GM13977 (cell line): ENCODE data around the gene MTHFD1L.

Experiments used
- DNase-seq: peaks from one replicate; pipeline ENCODE4 v3.0.0; 2012; ENCODE audit warnings: low spot score
- CTCF ChIP-seq: IDR thresholded peaks from 2 replicates; pipeline ENCODE4 v1.5.1; 2012; ENCODE audit warnings: mild to moderate bottlenecking, control low read depth; ENCODE audit not compliant: insufficient read depth; ENCODE audit errors: extremely low read depth, missing control alignments
- in situ Hi-C: fragments of 300-500 bp; cut with MboI; formaldehyde crosslinking; loops from one replicate; pipeline ENCODE4 v1.12.0; 2022; ENCODE audit warnings: low sequenced_read_pairs, low pct_unique_long_range_greater_than_20kb, mixed read lengths, inconsistent platforms; ENCODE audit not compliant: unreplicated experiment

The MTHFD1L gene

GRCh38 chr6:150907383-150907782 lies 41.9 kb downstream of the MTHFD1L start:
- in situ Hi-C loops, result loop anchor here (10.0 kb wide), 1 partner anchor 427 kb away; no protein-coding TSS in a partner anchor
- no peak for DNase-seq
- TF ChIP-seq CTCF, result no peak

GRCh38 chr6:150908901-150909300 lies 43.4 kb downstream of the MTHFD1L start:
- in situ Hi-C loops, result loop anchor here (10.0 kb wide), 1 partner anchor 426 kb away; no protein-coding TSS in a partner anchor
- no peak for DNase-seq
- no peak for TF ChIP-seq CTCF

- DNase-seq, result no peak
- no peak for TF ChIP-seq CTCF
- in situ Hi-C loops, result no loop called here
Measured at GRCh38 chr6:150910561-150910960, 45.1 kb downstream of the MTHFD1L start.

GRCh38 chr6:150914372-150914771 lies 48.9 kb downstream of the MTHFD1L start:
- in situ Hi-C loops, result no loop called here
- TF ChIP-seq CTCF, result no peak
- no peak for DNase-seq

GRCh38 chr6:150915131-150915879 lies 49.8 kb downstream of the MTHFD1L start:
- TF ChIP-seq CTCF, result no peak
- in situ Hi-C loops, result no loop called here
- DNase-seq, result no peak

GRCh38 chr6:150915880-150916265 lies 50.4 kb downstream of the MTHFD1L start:
- in situ Hi-C loops, result no loop called here
- DNase-seq, result no peak
- no peak for TF ChIP-seq CTCF
